GM23248 (cell line): ENCODE measurements around the gene MEX3A. TPM values are rescaled to one million over a fixed set of nuclear protein-coding genes. Genes with fewer than 3 reads are reported as not detected.

Source experiments
- DNase-seq: peaks from one replicate; pipeline ENCODE4 v3.0.0-alpha.2; 2015
- H2AFZ ChIP-seq: fragments of 200-600 bp; sonication (generic); 2 replicates; pipeline ENCODE4 v1.6.1; 2016; ENCODE audit warnings: antibody characterized with exemption
- H3F3A ChIP-seq: fragments of 200-600 bp; sonication (generic); 2 replicates; pipeline ENCODE4 v1.6.1; 2016; ENCODE audit warnings: mild to moderate bottlenecking, antibody characterized with exemption, mixed run types; ENCODE audit not compliant: insufficient read depth
- H3K27ac ChIP-seq: fragments of 200-600 bp; sonication (generic); 2 replicates; pipeline ENCODE4 v1.5.1; 2016; ENCODE audit warnings: mild to moderate bottlenecking
- H3K27me3 ChIP-seq: fragments of 200-600 bp; sonication (generic); replicated peaks from 2 replicates; pipeline ENCODE4 v1.6.1; 2016; ENCODE audit warnings: mild to moderate bottlenecking; ENCODE audit not compliant: insufficient read depth
- H3K36me3 ChIP-seq: fragments of 200-600 bp; sonication (generic); 2 replicates; pipeline ENCODE4 v1.6.1; 2016; ENCODE audit warnings: low read depth, mild to moderate bottlenecking
- H3K4me1 ChIP-seq: fragments of 200-600 bp; sonication (generic); 2 replicates; pipeline ENCODE4 v1.6.1; 2016; ENCODE audit warnings: mild to moderate bottlenecking; ENCODE audit not compliant: insufficient read depth
- H3K4me2 ChIP-seq: fragments of 200-600 bp; sonication (generic); one replicate; pipeline ENCODE4 v1.6.1; 2016; ENCODE audit warnings: mild to moderate bottlenecking; ENCODE audit not compliant: unreplicated experiment
- H3K4me3 ChIP-seq: fragments of 200-600 bp; sonication (generic); 2 replicates; pipeline ENCODE4 v1.5.1; 2016; ENCODE audit warnings: mild to moderate bottlenecking
- H3K79me2 ChIP-seq: fragments of 200-600 bp; sonication (generic); 2 replicates; pipeline ENCODE4 v1.6.1; 2016; ENCODE audit warnings: mild to moderate bottlenecking; ENCODE audit not compliant: insufficient read depth
- H3K9ac ChIP-seq: fragments of 200-600 bp; sonication (generic); 2 replicates; pipeline ENCODE4 v1.6.1; 2016; ENCODE audit warnings: mild to moderate bottlenecking
- H3K9me2 ChIP-seq: fragments of 200-600 bp; sonication (generic); 2 replicates; pipeline ENCODE4 v1.6.1; 2016; ENCODE audit warnings: mixed run types, mild to moderate bottlenecking, moderate library complexity; ENCODE audit not compliant: insufficient read depth
- H3K9me3 ChIP-seq: fragments of 200-600 bp; sonication (generic); one replicate; pipeline ENCODE4 v1.6.1; 2017; ENCODE audit warnings: low read depth
- H4K20me1 ChIP-seq: fragments of 200-600 bp; sonication (generic); 2 replicates; pipeline ENCODE4 v1.6.0; 2016; ENCODE audit not compliant: insufficient read depth
- EZH2 ChIP-seq: fragments of 200-600 bp; sonication (generic); IDR thresholded peaks from 2 replicates; pipeline ENCODE4 v1.6.1; 2018; ENCODE audit warnings: antibody characterized with exemption, mild to moderate bottlenecking; ENCODE audit not compliant: insufficient read depth, poor library complexity, severe bottlenecking
- EZH2phosphoT487 ChIP-seq: fragments of 200-600 bp; sonication (generic); IDR thresholded peaks from 2 replicates; pipeline ENCODE4 v1.6.1; 2018; ENCODE audit warnings: antibody characterized with exemption, moderate library complexity, mild to moderate bottlenecking, low read depth; ENCODE audit not compliant: insufficient read depth
- WGBS, 2 experiments: methylation state at CpG; one replicate each; pipeline ENCODE4 v1.1.6; 2015 to 2017; ENCODE audit warnings: low lambda C conversion rate in 2 of 2, low coverage in 1 of 2; ENCODE audit errors: missing lambda C conversion rate in 2 of 2; 5-methylcytosine and 5-hydroxymethylcytosine counted together
- in situ Hi-C: fragments of 300-500 bp; cut with MboI; formaldehyde crosslinking; loops from 2 replicates; pipeline ENCODE4 v1.15.0; 2020
- polyA plus RNA-seq: library from polyadenylated mRNA; unstranded; fragments of >200 nt; fragmentation: Nextera tagmentation; extraction: Ambion mirVana; gene quantifications from 2 replicates; pipeline ENCODE4 v1.2.1, GENCODE V29; 2016
- total RNA-seq: library from RNA; depleted of rRNA; stranded (reverse); fragments of >200 nt; shearing (Covaris generic); gene quantifications from 2 replicates; pipeline ENCODE4 v1.2.3, GENCODE V29; 2014

The MEX3A gene
- total and polyA plus RNA-seq, 2 experiments from 2014 or later, result 0.05 to 0.22 TPM

DNA sequence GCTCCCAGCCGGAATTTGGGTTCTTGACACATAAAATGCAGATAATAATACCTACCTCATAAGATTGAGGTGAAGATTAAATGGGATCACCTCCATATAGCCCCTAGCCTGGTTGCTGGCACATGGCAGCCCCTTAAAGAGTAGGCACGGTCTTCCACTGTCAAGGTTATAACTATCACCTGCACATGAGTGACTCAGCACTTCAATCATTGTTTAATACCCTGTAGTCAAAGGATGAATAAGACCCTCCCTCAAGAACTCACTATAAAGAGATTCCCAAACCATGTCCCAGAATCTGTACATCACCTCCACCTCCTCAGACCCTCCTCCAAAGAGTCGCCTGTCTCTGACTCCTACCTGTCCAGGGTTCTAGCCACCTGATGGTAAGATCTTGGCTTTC is 25.8 kb upstream of the MEX3A start:
- peaks cover 44% of the 10 kb centered on the region for H3K4me1 ChIP-seq
- H3F3A ChIP-seq, result peaks cover 9% of the 10 kb centered on the region
- H3K9me2 ChIP-seq, result no peaks in the 10 kb centered on the region
- no peak overlapping the region for H3K4me3 ChIP-seq
- no peaks in the 10 kb centered on the region for H3K27me3 ChIP-seq
- H3K79me2 ChIP-seq, result peaks cover 15% of the 10 kb centered on the region
- DNase-seq, result no peak
- no peaks in the 10 kb centered on the region for H3K36me3 ChIP-seq
- no peaks in the 10 kb centered on the region for H4K20me1 ChIP-seq
- in situ Hi-C loops, result no loop called here
- no peak overlapping the region for H2AFZ ChIP-seq
- no peak overlapping the region for H3K4me2 ChIP-seq
- H3K9me3 ChIP-seq, result no peaks in the 10 kb centered on the region
- TF ChIP-seq EZH2 (no peak), EZH2phosphoT487 (no peak)
- 84 to 87% methylated on average over 3 of the region's 3 CpGs for WGBS, 2 experiments
- no peak overlapping the region for H3K9ac ChIP-seq
- no peak overlapping the region for H3K27ac ChIP-seq

DNA sequence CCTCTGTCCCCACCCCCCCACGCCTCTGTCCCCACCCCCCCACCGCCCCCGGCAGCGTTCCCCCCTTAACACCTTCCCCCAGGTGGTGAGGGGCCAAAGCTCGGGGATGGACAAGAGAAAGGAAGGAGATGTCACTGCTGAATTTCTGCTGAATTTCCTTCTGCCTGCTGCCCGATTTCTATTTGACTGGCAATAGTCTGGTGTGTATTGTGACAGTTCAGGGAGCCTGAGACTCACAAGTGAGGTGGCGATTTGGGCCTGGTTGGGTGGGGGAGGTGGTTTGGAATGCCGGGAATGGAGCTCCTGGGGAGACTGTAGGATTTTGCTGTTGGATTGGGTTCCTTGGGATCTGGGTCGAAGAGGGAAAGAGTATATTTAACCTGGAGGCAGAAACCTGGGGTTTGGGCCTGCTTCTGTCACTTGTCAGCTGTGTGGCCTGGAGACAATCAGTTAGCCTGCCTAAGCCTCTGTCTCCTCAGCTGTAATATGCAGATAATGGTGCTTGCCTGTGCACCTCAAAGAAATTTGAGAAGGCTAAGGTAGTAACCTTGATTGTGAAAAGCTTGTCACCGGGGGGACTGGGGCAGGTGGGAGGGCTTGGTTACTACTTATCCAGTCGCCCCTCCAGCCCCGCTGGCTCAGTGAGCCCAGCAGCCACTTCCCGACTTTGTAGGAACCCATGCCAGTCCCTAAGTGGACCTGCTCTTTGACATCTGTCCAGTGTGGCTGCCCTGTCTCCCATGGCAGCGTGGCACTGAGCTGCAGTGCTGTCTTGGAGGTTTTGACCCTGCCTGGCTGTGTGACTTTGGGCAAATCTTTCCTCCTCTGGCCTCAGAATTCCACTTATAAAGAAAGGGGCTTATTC is 24.6 kb upstream of the MEX3A start:
- in situ Hi-C loops, result no loop called here
- Histone ChIP-seq H2AFZ (peak overlapping the region; percentile 24; the same call in 1 of the 2 replicates), H3K4me3 (peak overlapping the region; percentile 34), H3K9me3 (no peaks in the 10 kb centered on the region), H3K27me3 (no peaks in the 10 kb centered on the region), H3K4me2 (peak overlapping the region; percentile 59), H3F3A (peaks cover 9% of the 10 kb centered on the region), H3K27ac (peak overlapping the region; percentile 99), H4K20me1 (no peaks in the 10 kb centered on the region), H3K36me3 (no peaks in the 10 kb centered on the region), H3K4me1 (peaks cover 46% of the 10 kb centered on the region), H3K9me2 (no peaks in the 10 kb centered on the region), H3K9ac (peak overlapping the region; percentile 97), H3K79me2 (peaks cover 15% of the 10 kb centered on the region)
- TF ChIP-seq EZH2phosphoT487 (no peak), EZH2 (no peak)
- 14 to 15% methylated on average over 14 of the region's 14 CpGs for WGBS, 2 experiments
- DNase-seq, result peak; percentile 77

DNA sequence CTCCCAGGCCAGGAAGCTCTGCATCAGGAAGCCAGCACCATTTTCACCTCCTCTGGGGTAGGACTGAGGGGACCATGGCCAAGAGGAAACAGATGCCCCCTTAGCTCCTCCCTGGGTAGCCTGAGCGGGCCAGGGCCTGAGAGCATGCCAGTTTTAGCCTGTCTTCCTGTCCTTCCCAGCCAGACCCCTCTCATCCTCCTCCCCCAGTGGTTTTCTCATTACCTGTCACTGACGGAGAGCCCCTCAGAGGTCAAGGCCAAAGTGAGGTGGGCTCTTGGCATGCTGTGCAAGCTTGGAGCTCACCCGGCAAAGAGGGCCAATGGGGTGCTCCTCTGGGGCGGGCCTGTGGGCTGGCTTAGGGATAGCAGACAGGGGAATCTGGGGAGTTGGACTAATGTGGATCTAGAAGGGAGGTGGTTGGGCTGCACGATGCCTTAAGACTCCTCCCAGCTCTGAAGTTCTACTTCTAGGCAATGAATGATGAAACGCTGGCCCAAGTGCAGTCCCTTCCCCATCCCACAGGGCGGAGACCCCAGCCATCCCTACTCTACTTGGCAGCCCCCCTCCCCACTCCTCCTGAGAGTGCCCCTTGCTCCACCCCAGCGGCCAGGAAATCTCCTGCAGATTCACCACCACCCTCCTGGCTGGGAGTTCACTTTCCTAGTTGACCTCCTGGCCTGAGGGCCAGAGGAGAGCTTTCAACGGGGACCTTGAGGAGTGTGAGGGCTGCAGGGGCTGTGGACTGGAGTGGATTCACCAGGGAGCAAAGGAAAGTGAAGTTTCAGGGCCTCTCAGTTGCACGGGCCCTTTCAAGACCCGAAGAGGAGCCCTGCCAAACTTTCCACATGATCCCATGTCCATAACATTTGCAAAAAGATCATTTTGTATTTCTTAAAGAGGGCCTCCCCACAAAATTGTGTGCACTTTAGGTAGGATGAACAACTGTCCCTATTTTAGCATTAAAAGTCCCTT is 22.9 kb upstream of the MEX3A start:
- peak overlapping the region; percentile 97 for H3K9ac ChIP-seq
- no peaks in the 10 kb centered on the region for H3K36me3 ChIP-seq
- peak overlapping the region; percentile 30; the same call in 1 of the 2 replicates for H2AFZ ChIP-seq
- 13 to 18% methylated on average over 10 to 11 of the region's 11 CpGs for WGBS, 2 experiments
- H3K79me2 ChIP-seq, result peaks cover 15% of the 10 kb centered on the region
- peaks cover 9% of the 10 kb centered on the region for H3F3A ChIP-seq
- in situ Hi-C loops, result no loop called here
- no peaks in the 10 kb centered on the region for H4K20me1 ChIP-seq
- peak overlapping the region; percentile 77 for H3K4me2 ChIP-seq
- no peaks in the 10 kb centered on the region for H3K27me3 ChIP-seq
- peaks cover 49% of the 10 kb centered on the region for H3K4me1 ChIP-seq
- peak overlapping the region; percentile 99 for H3K27ac ChIP-seq
- peak overlapping the region; percentile 52 for H3K4me3 ChIP-seq
- H3K9me3 ChIP-seq, result no peaks in the 10 kb centered on the region
- H3K9me2 ChIP-seq, result no peaks in the 10 kb centered on the region
- TF ChIP-seq EZH2phosphoT487 (no peak), EZH2 (no peak)
- DNase-seq, result peak; percentile 92
